Measurements from ENCODE around the gene DOP1B. TPM values are rescaled to one million over a fixed set of nuclear protein-coding genes. Genes with fewer than 3 reads are reported as not detected.

DOP1B gene, protein sequence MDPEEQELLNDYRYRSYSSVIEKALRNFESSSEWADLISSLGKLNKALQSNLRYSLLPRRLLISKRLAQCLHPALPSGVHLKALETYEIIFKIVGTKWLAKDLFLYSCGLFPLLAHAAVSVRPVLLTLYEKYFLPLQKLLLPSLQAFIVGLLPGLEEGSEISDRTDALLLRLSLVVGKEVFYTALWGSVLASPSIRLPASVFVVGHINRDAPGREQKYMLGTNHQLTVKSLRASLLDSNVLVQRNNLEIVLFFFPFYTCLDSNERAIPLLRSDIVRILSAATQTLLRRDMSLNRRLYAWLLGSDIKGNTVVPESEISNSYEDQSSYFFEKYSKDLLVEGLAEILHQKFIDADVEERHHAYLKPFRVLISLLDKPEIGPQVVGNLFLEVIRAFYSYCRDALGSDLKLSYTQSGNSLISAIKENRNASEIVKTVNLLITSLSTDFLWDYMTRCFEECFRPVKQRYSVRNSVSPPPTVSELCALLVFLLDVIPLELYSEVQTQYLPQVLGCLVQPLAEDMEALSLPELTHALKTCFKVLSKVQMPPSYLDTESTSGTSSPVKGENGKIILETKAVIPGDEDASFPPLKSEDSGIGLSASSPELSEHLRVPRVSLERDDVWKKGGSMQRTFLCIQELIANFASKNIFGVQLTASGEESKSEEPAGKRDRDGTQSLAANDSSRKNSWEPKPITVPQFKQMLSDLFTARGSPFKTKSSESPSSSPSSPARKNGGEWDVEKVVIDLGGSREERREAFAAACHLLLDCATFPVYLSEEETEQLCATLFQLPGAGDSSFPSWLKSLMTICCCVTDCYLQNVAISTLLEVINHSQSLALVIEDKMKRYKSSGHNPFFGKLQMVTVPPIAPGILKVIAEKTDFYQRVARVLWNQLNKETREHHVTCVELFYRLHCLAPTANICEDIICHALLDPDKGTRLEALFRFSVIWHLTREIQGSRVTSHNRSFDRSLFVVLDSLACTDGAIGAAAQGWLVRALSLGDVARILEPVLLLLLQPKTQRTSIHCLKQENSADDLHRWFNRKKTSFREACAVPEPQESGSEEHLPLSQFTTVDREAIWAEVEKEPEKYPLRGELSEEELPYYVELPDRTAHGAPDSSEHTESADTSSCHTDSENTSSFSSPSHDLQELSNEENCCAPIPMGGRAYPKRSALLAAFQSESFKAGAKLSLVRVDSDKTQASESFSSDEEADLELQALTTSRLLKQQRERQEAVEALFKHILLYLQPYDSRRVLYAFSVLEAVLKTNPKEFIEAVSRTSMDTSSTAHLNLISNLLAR (N-terminal part only)
- total RNA-seq = 10 to 100 TPM; 18.4 to 26.3 (median 23.1) TPM
- total RNA-seq (2013) = 14.3 TPM
- 11.5 to 66.9 (median 40.9) reads per million in 29 experiments for total RNA-seq

DNA sequence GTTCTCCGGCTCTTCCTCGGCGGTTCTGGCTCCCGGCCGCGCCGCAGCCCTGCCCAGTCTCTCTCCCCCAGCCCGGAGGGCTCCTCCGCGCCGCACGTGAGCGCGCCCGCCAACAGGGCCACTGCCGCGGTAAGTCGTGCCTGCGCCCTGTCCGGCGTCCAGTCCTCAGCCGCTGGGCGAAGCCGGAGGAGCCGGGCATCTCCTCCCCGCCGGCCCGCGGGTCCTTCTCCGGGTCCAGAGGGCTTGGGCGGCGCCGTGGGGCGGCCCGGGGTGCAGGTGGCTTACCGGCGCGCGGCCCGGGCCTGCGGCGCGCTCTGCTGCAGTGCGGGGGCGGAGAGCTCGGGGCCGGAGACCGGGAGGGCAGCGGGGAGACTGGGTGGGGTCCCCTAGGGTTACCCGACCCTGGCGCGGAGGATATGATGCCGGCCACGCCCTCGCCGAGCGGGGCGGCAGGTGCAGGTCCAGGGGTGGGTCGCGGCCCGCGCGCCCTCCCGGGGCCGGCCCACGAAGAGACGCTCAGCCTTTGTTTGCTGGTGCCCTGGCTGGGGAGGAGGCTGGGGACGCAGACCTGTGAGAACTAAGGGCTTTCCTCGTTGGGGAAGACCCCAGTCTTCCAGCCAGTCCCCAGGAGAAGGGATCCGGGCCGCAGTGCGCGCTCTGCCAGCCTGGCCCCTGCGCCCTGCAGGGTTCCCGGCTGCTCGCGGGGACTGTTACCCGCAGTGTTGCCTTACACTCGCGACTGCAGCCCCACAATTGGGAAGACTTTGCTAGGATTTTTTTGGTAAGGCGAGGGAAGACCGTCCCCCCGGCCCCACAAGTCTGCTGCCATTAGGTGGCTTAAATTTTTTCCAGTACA lies at the start of gene DOP1B:
TSS of gene DOP1B (plus strand) at position 10 of the 856 bp plus-strand sequence. CDS start 7,910 bp downstream, outside the sequence.
- under 1% methylated on average over 75 of the region's 83 CpGs for WGBS (ENCODE audit: insufficient coverage)
- Histone ChIP-seq H3K4me1 (ENCODE audit: control insufficient read depth in 1 of 2, extremely low read depth in 1 of 2, insufficient read depth in 2 of 2, low read length in 2 of 2) (peaks cover 9 to 22% of the 10 kb centered on the region in 2 experiments), H3K27me3 (replicated peaks in 1 of 2; ENCODE audit: control insufficient read depth in 2 of 2, extremely low read depth in 1 of 2, insufficient read depth in 2 of 2, low read length in 1 of 2) (peaks cover 0 to 5% of the 10 kb centered on the region in 2 experiments), H3K4me3 (ENCODE audit: control insufficient read depth in 1 of 2, extremely low read depth in 1 of 2, low read length in 1 of 2) (peak within 1 kb of the TSS; percentile 86 to 89), H3K27ac (ENCODE audit: low read length) (peak within 1 kb of the TSS; percentile 65), H3K9me3 (no peaks in the 10 kb centered on the region), H3K36me3 (ENCODE audit: control insufficient read depth in 2 of 2, extremely low read depth in 1 of 2, insufficient read depth in 1 of 2, low read length in 1 of 2) (no peaks in the 10 kb centered on the region)
- Mint-ChIP-seq H3K9me3 (no peaks in the 10 kb centered on the region), H3K4me3 (peak within 1 kb of the TSS; percentile 79 to 84 (median 81)), H3K27ac (peak within 1 kb of the TSS; percentile 67 to 68), H3K4me1 (peaks cover 26 to 45% (median 39%) of the 10 kb centered on the region in 3 donors), H3K27me3 (no peaks in the 10 kb centered on the region), H3K36me3 (peaks cover 13% of the 10 kb centered on the region)
- ATAC-seq (replicated peaks in 1 of 4) (peak in 3 of 4 experiments; percentile 3 to 8 (median 7)), DNase-seq (peak in 12 of 35 experiments; percentile 6 to 44 (median 12))
- ChIA-PET POLR2A (no interaction called here), CTCF (no interaction called here)

DNA sequence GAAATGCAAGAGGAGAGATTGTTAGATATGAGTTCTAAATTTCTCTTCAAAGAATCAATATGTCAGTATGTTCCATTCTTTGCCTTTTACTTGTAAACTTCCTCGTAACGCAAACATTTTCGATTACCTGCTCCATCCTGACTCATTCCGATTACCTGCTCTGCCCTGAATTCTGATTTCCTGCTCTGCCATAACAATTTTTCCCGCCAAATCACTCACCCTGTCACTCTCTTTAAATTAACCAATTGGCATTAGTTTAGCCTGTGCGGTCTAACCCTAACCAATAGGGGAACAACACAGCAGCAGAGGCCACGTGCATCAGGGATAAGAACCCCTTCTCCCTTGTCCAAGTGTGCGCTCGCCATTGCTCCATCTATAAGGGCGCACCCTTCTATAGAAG lies 46.8 kb upstream of the DOP1B start:
- H3K27ac ChIP-seq (ENCODE audit: low read length) = no peak overlapping the region
- H3K36me3 Mint-ChIP-seq = no peaks in the 10 kb centered on the region
- ATAC-seq (replicated peaks in 1 of 4) (no peak), DNase-seq (no peak)
- no peaks in the 10 kb centered on the region for H3K9me3 Mint-ChIP-seq
- no peak overlapping the region for H3K4me3 Mint-ChIP-seq
- POLR2A ChIA-PET = no interaction called here
- H3K27ac Mint-ChIP-seq = no peak overlapping the region
- H3K4me1 Mint-ChIP-seq = peaks cover 23 to 28% (median 25%) of the 10 kb centered on the region in 3 donors
- peaks cover 19 to 22% of the 10 kb centered on the region in 2 experiments for H3K4me1 ChIP-seq (ENCODE audit: control insufficient read depth in 1 of 2, extremely low read depth in 1 of 2, insufficient read depth in 2 of 2, low read length in 2 of 2)
- H3K9me3 ChIP-seq = no peaks in the 10 kb centered on the region
- peaks cover 20 to 25% of the 10 kb centered on the region in 2 donors for H3K27me3 Mint-ChIP-seq
- H3K36me3 ChIP-seq (ENCODE audit: control insufficient read depth in 2 of 2, extremely low read depth in 1 of 2, insufficient read depth in 1 of 2, low read length in 1 of 2) = no peaks in the 10 kb centered on the region
- H3K4me3 ChIP-seq (ENCODE audit: control insufficient read depth in 1 of 2, extremely low read depth in 1 of 2, low read length in 1 of 2) = no peak overlapping the region
- WGBS (ENCODE audit: insufficient coverage) = 92% methylated on average over 4 of the region's 10 CpGs
- CTCF ChIA-PET = no interaction called here
- peaks cover 0 to 12% of the 10 kb centered on the region in 2 experiments for H3K27me3 ChIP-seq (replicated peaks in 1 of 2; ENCODE audit: control insufficient read depth in 2 of 2, extremely low read depth in 1 of 2, insufficient read depth in 2 of 2, low read length in 1 of 2)

DNA sequence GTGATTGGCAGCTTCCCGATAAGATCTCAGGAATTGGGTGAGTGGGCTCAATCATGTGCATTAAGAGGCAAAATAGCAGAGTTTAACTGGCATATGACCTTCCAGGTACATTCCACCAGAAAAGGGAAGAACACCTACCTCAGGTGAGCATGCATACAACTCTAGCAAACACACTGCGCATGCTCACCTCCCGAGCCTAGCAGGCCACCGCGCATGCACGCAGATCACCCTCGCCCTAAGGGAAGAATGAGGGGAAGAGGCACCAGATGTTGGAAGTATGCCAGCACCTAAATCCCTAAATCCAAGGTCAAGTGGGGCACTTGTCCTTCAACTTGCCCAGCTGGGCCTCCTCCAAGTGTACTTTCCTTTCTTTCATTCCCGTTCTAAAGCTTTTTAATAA lies 45.4 kb upstream of the DOP1B start:
- H3K36me3 ChIP-seq (ENCODE audit: control insufficient read depth in 2 of 2, extremely low read depth in 1 of 2, insufficient read depth in 1 of 2, low read length in 1 of 2) = no peaks in the 10 kb centered on the region
- H3K4me1 ChIP-seq (ENCODE audit: control insufficient read depth in 1 of 2, extremely low read depth in 1 of 2, insufficient read depth in 2 of 2, low read length in 2 of 2) = peaks cover 28 to 29% of the 10 kb centered on the region in 2 experiments
- H3K4me3 Mint-ChIP-seq = no peak overlapping the region
- peaks cover 0 to 5% of the 10 kb centered on the region in 2 experiments for H3K27me3 ChIP-seq (replicated peaks in 1 of 2; ENCODE audit: control insufficient read depth in 2 of 2, extremely low read depth in 1 of 2, insufficient read depth in 2 of 2, low read length in 1 of 2)
- H3K4me1 Mint-ChIP-seq = peaks cover 26 to 33% (median 31%) of the 10 kb centered on the region in 3 donors
- 100% methylated on average over 4 of the region's 8 CpGs for WGBS (ENCODE audit: insufficient coverage)
- H3K4me3 ChIP-seq (ENCODE audit: control insufficient read depth in 1 of 2, extremely low read depth in 1 of 2, low read length in 1 of 2) = no peak overlapping the region
- DNase-seq (no peak), ATAC-seq (replicated peaks in 1 of 4) (no peak)
- H3K27me3 Mint-ChIP-seq = peaks cover 7 to 11% of the 10 kb centered on the region in 2 donors
- ChIA-PET CTCF (interaction anchor here in 1 of 2 donors (0.6 kb wide), 1 partner anchor 62 kb away, joined by 3 read pairs; no protein-coding TSS in a partner anchor), POLR2A (interaction anchor here in 1 of 2 donors (0.5 kb wide), 1 partner anchor 30 kb away, joined by 12 read pairs; no protein-coding TSS in a partner anchor)
- no peaks in the 10 kb centered on the region for H3K9me3 Mint-ChIP-seq
- no peaks in the 10 kb centered on the region for H3K9me3 ChIP-seq
- H3K27ac Mint-ChIP-seq = no peak overlapping the region
- no peak overlapping the region for H3K27ac ChIP-seq (ENCODE audit: low read length)
- no peaks in the 10 kb centered on the region for H3K36me3 Mint-ChIP-seq

- Histone ChIP-seq H3K27ac (ENCODE audit: low read length) (peak overlapping the region; percentile 73), H3K27me3 (replicated peaks in 1 of 2; ENCODE audit: control insufficient read depth in 2 of 2, extremely low read depth in 1 of 2, insufficient read depth in 2 of 2, low read length in 1 of 2) (no peaks in the 10 kb centered on the region), H3K36me3 (ENCODE audit: control insufficient read depth in 2 of 2, extremely low read depth in 1 of 2, insufficient read depth in 1 of 2, low read length in 1 of 2) (no peaks in the 10 kb centered on the region), H3K4me3 (ENCODE audit: control insufficient read depth in 1 of 2, extremely low read depth in 1 of 2, low read length in 1 of 2) (peak overlapping the region; percentile 68 to 75), H3K4me1 (ENCODE audit: control insufficient read depth in 1 of 2, extremely low read depth in 1 of 2, insufficient read depth in 2 of 2, low read length in 2 of 2) (peaks cover 28 to 29% of the 10 kb centered on the region in 2 experiments), H3K9me3 (no peaks in the 10 kb centered on the region)
- Mint-ChIP-seq H3K4me3 (peak overlapping the region; percentile 68 to 82 (median 72)), H3K4me1 (peaks cover 26 to 33% (median 31%) of the 10 kb centered on the region in 3 donors), H3K27me3 (no peaks in the 10 kb centered on the region), H3K36me3 (no peaks in the 10 kb centered on the region), H3K27ac (peak overlapping the region; percentile 90 to 95), H3K9me3 (no peaks in the 10 kb centered on the region)
- 0% methylated on average over 2 of the region's 17 CpGs for WGBS (ENCODE audit: insufficient coverage)
- DNase-seq = peak in 30 of 35 experiments; percentile 11 to 84 (median 42)
- ATAC-seq (replicated peaks in 1 of 4) = peak; percentile 82 to 93 (median 86)
- POLR2A ChIA-PET = interaction anchor here (0.5 to 1.0 kb wide), 8 partner anchors 13 to 1239 kb away, joined by 3 to 7 read pairs (median 3); partner anchors contain the start of gene SETD4 (in 1 of the 2)
- CTCF ChIA-PET = interaction anchor here (0.5 to 1.6 kb wide), 13 partner anchors 10 to 1420 kb away, joined by 3 to 6 read pairs (median 4); partner anchors contain the start of gene CBR1 (in 1 of the 2)
Observed at GRCh38 chr21:36113647-36114428, 42.8 kb upstream of the DOP1B start.
